GM12878 (cell line): ENCODE measurements around the gene MRPL16. TPM values are rescaled to one million over a fixed set of nuclear protein-coding genes. Genes with fewer than 3 reads are reported as not detected.

ENCODE experiments used
- ATAC-seq: fragments of 200-7000 bp; cut with Tn5 transposase; 3 replicates; pipeline ENCODE4 v1.9.1; 2020; ENCODE audit warnings: mild to moderate bottlenecking, moderate library complexity
- BruUV-seq: library from RNA; stranded (reverse); fragments of 400-500 nt; replicated peaks from 2 replicates; lab custom pipeline; 2021; lab: Mats Ljungman, UMichigan
- CTCF ChIA-PET: fragments of 300-600 bp; sonication (Branson Sonifier 250); formaldehyde crosslinking; extraction: SDS; loops from one replicate; lab custom pipeline; 2021; ENCODE audit warnings: inconsistent platforms; lab: Yijun Ruan, JAX
- POLR2A ChIA-PET: fragments of 350-600 bp; formaldehyde crosslinking; extraction: SDS; loops from one replicate; lab custom pipeline; 2021; ENCODE audit warnings: inconsistent platforms; lab: Charles Lee
- RAD21 ChIA-PET: fragments of 300-600 bp; sonication (Branson Sonifier 250); formaldehyde crosslinking; loops from one replicate; lab custom pipeline; 2023; ENCODE audit warnings: antibody characterized with exemption; ENCODE audit not compliant: unreplicated experiment; lab: Charles Lee
- SMC1A ChIA-PET: fragments of 300-600 bp; sonication (Branson Sonifier 250); formaldehyde crosslinking; loops from one replicate; lab custom pipeline; 2023; ENCODE audit not compliant: unreplicated experiment, uncharacterized antibody; lab: Charles Lee
- DNase-seq: peaks from one replicate; pipeline ENCODE4 v3.0.0-alpha.2; 2011; ENCODE audit warnings: low read depth, low spot score
- FAIRE-seq: peaks from 3 replicates; lab custom pipeline; 2011; peaks lifted over from hg19 to GRCh38; lab: Jason Lieb, UNC
- H2AFZ ChIP-seq: 2 replicates; pipeline ENCODE4 v1.6.0; 2011; ENCODE audit warnings: low read depth, low read length, control low read depth; ENCODE audit not compliant: control insufficient read depth
- H3K27ac ChIP-seq: 2 replicates; pipeline ENCODE4 v1.5.1; 2011; ENCODE audit warnings: control low read depth; ENCODE audit not compliant: control insufficient read depth, insufficient read depth
- H3K27me3 ChIP-seq, 2 experiments: replicated peaks in 1 of 2; 2 replicates each; pipeline versions ENCODE4 v1.6.0 to v1.6.1; 2011; ENCODE audit warnings: low read length in 1 of 2; ENCODE audit not compliant: control insufficient read depth in 2 of 2, insufficient read depth in 2 of 2
- H3K36me3 ChIP-seq, 2 experiments: 2 replicates each; pipeline ENCODE4 v1.5.1; 2011; ENCODE audit warnings: low read length in 1 of 2; ENCODE audit not compliant: control insufficient read depth in 2 of 2, insufficient read depth in 2 of 2
- H3K4me1 ChIP-seq: 2 replicates; pipeline ENCODE4 v1.6.1; 2011; ENCODE audit warnings: mild to moderate bottlenecking, low read length, moderate library complexity, mixed read lengths; ENCODE audit not compliant: control insufficient read depth, insufficient read depth
- H3K4me2 ChIP-seq: 2 replicates; pipeline ENCODE4 v1.6.0; 2011; ENCODE audit warnings: control low read depth; ENCODE audit not compliant: control insufficient read depth, insufficient read depth
- H3K4me3 ChIP-seq: fragments of 200-600 bp; sonication (generic); 2 replicates; pipeline ENCODE4 v1.5.1; 2016
- H3K79me2 ChIP-seq: 2 replicates; pipeline ENCODE4 v1.6.0; 2011; ENCODE audit warnings: low read length; ENCODE audit not compliant: control insufficient read depth, insufficient read depth
- H3K9ac ChIP-seq: 2 replicates; pipeline ENCODE4 v1.8.0; 2011; ENCODE audit warnings: low read length, control low read depth, mixed read lengths; ENCODE audit not compliant: control insufficient read depth, insufficient read depth
- H3K9me3 ChIP-seq: replicated peaks from 3 replicates; pipeline ENCODE4 v1.5.1; 2011; ENCODE audit warnings: mild to moderate bottlenecking, low read length; ENCODE audit not compliant: control insufficient read depth, insufficient read depth
- H4K20me1 ChIP-seq: 2 replicates; pipeline ENCODE4 v1.6.0; 2011; ENCODE audit not compliant: control insufficient read depth, insufficient read depth
- BHLHE40 ChIP-seq, 2 experiments: fragments of 450-650 bp in 1 of 2; IDR thresholded peaks; 2 replicates each; pipeline ENCODE4 v1.6.1; 2011 to 2017; ENCODE audit warnings: low read depth in 2 of 2, borderline replicate concordance in 1 of 2, improper control_type of control experiment in 1 of 2, low read length in 1 of 2, mild to moderate bottlenecking in 1 of 2
- GABPA ChIP-seq: IDR thresholded peaks from 2 replicates; pipeline ENCODE4 v1.6.1; 2014; ENCODE audit warnings: antibody characterized with exemption, low read depth, mild to moderate bottlenecking, inconsistent platforms
- HDGF ChIP-seq: fragments of 450-650 bp; IDR thresholded peaks from 2 replicates; pipeline ENCODE4 v1.6.1; 2016; ENCODE audit warnings: antibody characterized with exemption
- HSF1 ChIP-seq: fragments of 150-350 bp; IDR thresholded peaks from 2 replicates; pipeline ENCODE4 v1.6.1; 2014; ENCODE audit warnings: mild to moderate bottlenecking, low read depth, low read length
- IKZF1 ChIP-seq: fragments of 450-650 bp; conservative IDR thresholded peaks from 2 replicates; pipeline ENCODE4 v1.6.1; 2017; ENCODE audit warnings: antibody characterized with exemption, mild to moderate bottlenecking
- NFIC ChIP-seq: IDR thresholded peaks from 2 replicates; pipeline ENCODE4 v1.6.1; 2012; ENCODE audit warnings: low read depth, mild to moderate bottlenecking, inconsistent platforms, low read length, moderate library complexity
- NR2F1 ChIP-seq: fragments of 450-650 bp; conservative IDR thresholded peaks from 2 replicates; pipeline ENCODE4 v1.6.1; 2017; ENCODE audit warnings: mild to moderate bottlenecking
- SRF ChIP-seq, 2 experiments: IDR thresholded peaks; 2 replicates each; pipeline ENCODE4 v1.6.1; 2011; ENCODE audit warnings: low read depth in 2 of 2, low read length in 2 of 2, mild to moderate bottlenecking in 1 of 2, moderate library complexity in 1 of 2
- STAT3 ChIP-seq: IDR thresholded peaks from 2 replicates; pipeline ENCODE4 v1.6.1; 2011; ENCODE audit warnings: low read depth, low read length, improper control_type of control experiment
- SUPT20H ChIP-seq: IDR thresholded peaks from 2 replicates; pipeline ENCODE4 v1.6.1; 2011; ENCODE audit warnings: low read depth, mild to moderate bottlenecking, low read length, moderate library complexity, borderline replicate concordance; ENCODE audit not compliant: control insufficient read depth
- WGBS: methylation state at CpG from one replicate; pipeline ENCODE4 v1.1.6; 2016; ENCODE audit warnings: low lambda C conversion rate; ENCODE audit not compliant: insufficient replicate concordance, insufficient coverage; ENCODE audit errors: missing lambda C conversion rate; 5-methylcytosine and 5-hydroxymethylcytosine counted together
- in situ Hi-C: fragments of 300-500 bp; cut with MboI; formaldehyde crosslinking; loops from 9 replicates; pipeline ENCODE4 v1.14.3; 2018; ENCODE audit warnings: mixed read lengths
- intact Hi-C: fragments of 100-400 bp; cut with micrococcal nuclease; formaldehyde crosslinking; loops from one replicate; pipeline ENCODE4 v1.14.2; 2022; ENCODE audit not compliant: unreplicated experiment
- polyA plus RNA-seq, 11 experiments: library from polyadenylated mRNA; depleted of rRNA in 4 of 11; unstranded in 6 of 11; stranded (reverse) in 5 of 11; fragments of >200 nt; fragmentation: Nextera tagmentation in 4 of 11; fragmentation: Illumina TruSeq in 1 of 11; extraction: Ambion mirVana in 4 of 11; extraction: Trizol in 1 of 11; gene quantifications; 1 replicate in 1 of 11; 2 replicates in 10 of 11; pipeline versions ENCODE4 v1.2.1 to v1.2.3, GENCODE V29; 2011 to 2016; ENCODE audit warnings: inconsistent platforms in 2 of 11, missing spikeins in 2 of 11, low read depth in 1 of 11
- total RNA-seq, 4 experiments: library from RNA; depleted of rRNA in 3 of 4; stranded (reverse); fragments of >200 nt in 3 of 4; fragmentation: Illumina TruSeq in 1 of 4; extraction: Trizol in 1 of 4; gene quantifications; 2 replicates each; pipeline versions ENCODE4 v1.2.1 to v1.2.3, GENCODE V29; 2013 to 2021

The MRPL16 gene
- total and polyA plus RNA-seq, 10 of the 15 experiments (the other 5 are each of a cell fraction or from before 2014, with no cell fraction given): 38.2 to 167 (median 106) TPM

- TF ChIP-seq SRF (IDR thresholded peaks at IDR 0.05; ENCODE audit: low read depth in 2 of 2, low read length in 2 of 2) (no peak), NR2F1 (no peak), NFIC (no peak), STAT3 (no peak), GABPA (no peak), IKZF1 (no peak), BHLHE40 (IDR thresholded peaks at IDR 0.05; ENCODE audit: borderline replicate concordance in 1 of 2, low read depth in 2 of 2, low read length in 1 of 2) (no peak), HSF1 (no peak)
- TF ChIP-seq, all 136 proteins: peak for 0
Measured at GRCh38 chr11:59770319-59770718, 40.3 kb downstream of the MRPL16 start (continued).

- H3K9me3 ChIP-seq: no peaks in the 10 kb centered on the region
- ChIA-PET POLR2A (no interaction called here), SMC1A (interaction anchor here (1.2 kb wide), 1 partner anchor 15 kb away, joined by 3 read pairs; no protein-coding TSS in a partner anchor), RAD21 (no interaction called here), CTCF (no interaction called here)
- no peak overlapping the region for H3K9ac ChIP-seq
- intact Hi-C loops: loop anchor here (5.0 kb wide), 1 partner anchor 262 kb away; no protein-coding TSS in a partner anchor
- peaks cover 5% of the 10 kb centered on the region for H3K4me1 ChIP-seq
- H3K27me3 ChIP-seq: no peaks in the 10 kb centered on the region; a peak in 1 of 4 replicates
- no peak overlapping the region for H3K4me2 ChIP-seq
- no peaks in the 10 kb centered on the region for H3K79me2 ChIP-seq
- DNase-seq (no peak), FAIRE-seq (no peak), ATAC-seq (no peak)
- 0 out of 2 replicates have a peak, but pooled peaks have one; percentile 32 for TF ChIP-seq HDGF
- TF ChIP-seq SUPT20H: no peak
- H3K36me3 ChIP-seq: no peaks in the 10 kb centered on the region
- no TSS peak for BruUV-seq
- 79% methylated on average over 4 of the region's 4 CpGs for WGBS
- H4K20me1 ChIP-seq: no peaks in the 10 kb centered on the region
- no peak overlapping the region for H3K4me3 ChIP-seq
- no peak overlapping the region for H3K27ac ChIP-seq
- H2AFZ ChIP-seq: no peak overlapping the region
- in situ Hi-C loops: loop anchor here (5.0 kb wide), 1 partner anchor 48 kb away; no protein-coding TSS in a partner anchor
Measured at GRCh38 chr11:59769828-59770227, 40.8 kb downstream of the MRPL16 start.
